ENCODE data around the gene RAD51B.

RAD51B gene

GRCh38 chr14:68386950-68387779 is 567.6 kb downstream of the RAD51B start:
- DNase-seq (ENCODE audit: low read depth in 2 of 2): no peak

GRCh38 chr14:68389943-68390342 is 570.4 kb downstream of the RAD51B start:
- DNase-seq (ENCODE audit: low read depth in 2 of 2): no peak

GRCh38 chr14:68390741-68391140 is 571.2 kb downstream of the RAD51B start:
- no peak for DNase-seq (ENCODE audit: low read depth in 2 of 2)

GRCh38 chr14:68391311-68392014 is 571.9 kb downstream of the RAD51B start:
- DNase-seq (ENCODE audit: low read depth in 2 of 2): no peak

- no peak for DNase-seq (ENCODE audit: low read depth in 2 of 2)
Observed at GRCh38 chr14:68392393-68393141, 573.0 kb downstream of the RAD51B start.

GRCh38 chr14:68393259-68393658 is 573.7 kb downstream of the RAD51B start:
- no peak for DNase-seq (ENCODE audit: low read depth in 2 of 2)

GRCh38 chr14:68394118-68394763 is 574.7 kb downstream of the RAD51B start:
- DNase-seq (ENCODE audit: low read depth in 2 of 2): no peak

GRCh38 chr14:68394764-68395143 is 575.2 kb downstream of the RAD51B start:
- DNase-seq (ENCODE audit: low read depth in 2 of 2): no peak

- no peak for DNase-seq (ENCODE audit: low read depth in 2 of 2)
Observed at GRCh38 chr14:68395604-68396003, 576.0 kb downstream of the RAD51B start.

- no peak for DNase-seq (ENCODE audit: low read depth in 2 of 2)
Observed at GRCh38 chr14:68396461-68396860, 576.9 kb downstream of the RAD51B start.

GRCh38 chr14:68397371-68397811 is 577.8 kb downstream of the RAD51B start:
- DNase-seq (ENCODE audit: low read depth in 2 of 2): no peak

- DNase-seq (ENCODE audit: low read depth in 2 of 2): no peak
Observed at GRCh38 chr14:68397822-68398221, 578.2 kb downstream of the RAD51B start.

GRCh38 chr14:68398370-68398769 is 578.8 kb downstream of the RAD51B start:
- DNase-seq (ENCODE audit: low read depth in 2 of 2): no peak

GRCh38 chr14:68399971-68400370 is 580.4 kb downstream of the RAD51B start:
- no peak for DNase-seq (ENCODE audit: low read depth in 2 of 2)

GRCh38 chr14:68401317-68401716 is 581.7 kb downstream of the RAD51B start:
- DNase-seq (ENCODE audit: low read depth in 2 of 2): no peak

GRCh38 chr14:68401855-68402254 is 582.3 kb downstream of the RAD51B start:
- no peak for DNase-seq (ENCODE audit: low read depth in 2 of 2)

- DNase-seq (ENCODE audit: low read depth in 2 of 2): no peak
Observed at GRCh38 chr14:68402525-68403101, 583.0 kb downstream of the RAD51B start.

GRCh38 chr14:68403191-68404145 is 583.9 kb downstream of the RAD51B start:
- DNase-seq (ENCODE audit: low read depth in 2 of 2): no peak

GRCh38 chr14:68404146-68404527 is 584.6 kb downstream of the RAD51B start:
- DNase-seq (ENCODE audit: low read depth in 2 of 2): no peak

- no peak for DNase-seq (ENCODE audit: low read depth in 2 of 2)
Observed at GRCh38 chr14:68404652-68405183, 585.1 kb downstream of the RAD51B start.
